Stimulated activated CD8-positive, alpha-beta memory T cell treated with anti-CD3 and anti-CD28 coated beads, Interleukin-4, amount 100 ng/mL, for 4 hours (primary cell): Measurements from ENCODE around the gene HK2.

Source experiments
- DNase-seq, 2 donors: peaks; one replicate each; pipeline ENCODE4 v3.0.0-alpha.2; 2020; ENCODE audit warnings: low read depth in 2 of 2, low spot score in 1 of 2

The HK2 gene

GRCh38 chr2:74856599-74856998 is 22.7 kb downstream of the HK2 start:
- DNase-seq = no peak

GRCh38 chr2:74857215-74857614 is 23.3 kb downstream of the HK2 start:
- DNase-seq = no peak

- no peak for DNase-seq
These were observed 23.8 kb downstream of the HK2 start for GRCh38 chr2:74857725-74858124.

- DNase-seq = no peak
These were observed 24.4 kb downstream of the HK2 start for GRCh38 chr2:74858281-74858680.

GRCh38 chr2:74860079-74860478 is 26.2 kb downstream of the HK2 start:
- DNase-seq = no peak

GRCh38 chr2:74860521-74860920 is 26.6 kb downstream of the HK2 start:
- DNase-seq = no peak

GRCh38 chr2:74861531-74861930 is 27.6 kb downstream of the HK2 start:
- no peak for DNase-seq

- DNase-seq = no peak
These were observed 28.4 kb downstream of the HK2 start for GRCh38 chr2:74862020-74862964.

GRCh38 chr2:74863802-74864248 is 29.9 kb downstream of the HK2 start:
- DNase-seq = no peak

- no peak for DNase-seq
These were observed 31.1 kb downstream of the HK2 start for GRCh38 chr2:74864728-74865722.

GRCh38 chr2:74865770-74866674 is 32.1 kb downstream of the HK2 start:
- no peak for DNase-seq

- DNase-seq = no peak
These were observed 34.1 kb downstream of the HK2 start for GRCh38 chr2:74867841-74868658.

GRCh38 chr2:74869517-74869916 is 35.6 kb downstream of the HK2 start:
- no peak for DNase-seq

- DNase-seq = no peak
These were observed 37.0 kb downstream of the HK2 start for GRCh38 chr2:74870951-74871350.

GRCh38 chr2:74871414-74871813 is 37.5 kb downstream of the HK2 start:
- no peak for DNase-seq

GRCh38 chr2:74872389-74872836 is 38.5 kb downstream of the HK2 start:
- DNase-seq = no peak

GRCh38 chr2:74873012-74873665 is 39.2 kb downstream of the HK2 start:
- DNase-seq = no peak

- DNase-seq = no peak
These were observed 40.0 kb downstream of the HK2 start for GRCh38 chr2:74873678-74874640.
